ENCODE measurements around the gene PDE4D.

GRCh38 chr5:59732806-59733205 lies 160.7 kb downstream of the PDE4D start:
- TF ChIP-seq CTCF (IDR thresholded peaks at IDR 0.05; ENCODE audit: insufficient read depth, low read length), result no peak
- no peak for TF ChIP-seq POLR2AphosphoS5 (IDR thresholded peaks at IDR 0.05; ENCODE audit: low read depth)
- TF ChIP-seq REST (IDR thresholded peaks at IDR 0.05; ENCODE audit: insufficient replicate concordance, low read depth), result no peak
- TF ChIP-seq SPI1 (IDR thresholded peaks at IDR 0.05; ENCODE audit: borderline replicate concordance, low read depth), result no peak
